Medulla oblongata (tissue), 1 donor: ENCODE data around the gene ACTRT3.

ENCODE experiments used
- DNase-seq: peaks from one replicate; pipeline ENCODE4 v3.0.0-alpha.2; 2015; ENCODE audit errors: extremely low spot score

ACTRT3 gene

DNA sequence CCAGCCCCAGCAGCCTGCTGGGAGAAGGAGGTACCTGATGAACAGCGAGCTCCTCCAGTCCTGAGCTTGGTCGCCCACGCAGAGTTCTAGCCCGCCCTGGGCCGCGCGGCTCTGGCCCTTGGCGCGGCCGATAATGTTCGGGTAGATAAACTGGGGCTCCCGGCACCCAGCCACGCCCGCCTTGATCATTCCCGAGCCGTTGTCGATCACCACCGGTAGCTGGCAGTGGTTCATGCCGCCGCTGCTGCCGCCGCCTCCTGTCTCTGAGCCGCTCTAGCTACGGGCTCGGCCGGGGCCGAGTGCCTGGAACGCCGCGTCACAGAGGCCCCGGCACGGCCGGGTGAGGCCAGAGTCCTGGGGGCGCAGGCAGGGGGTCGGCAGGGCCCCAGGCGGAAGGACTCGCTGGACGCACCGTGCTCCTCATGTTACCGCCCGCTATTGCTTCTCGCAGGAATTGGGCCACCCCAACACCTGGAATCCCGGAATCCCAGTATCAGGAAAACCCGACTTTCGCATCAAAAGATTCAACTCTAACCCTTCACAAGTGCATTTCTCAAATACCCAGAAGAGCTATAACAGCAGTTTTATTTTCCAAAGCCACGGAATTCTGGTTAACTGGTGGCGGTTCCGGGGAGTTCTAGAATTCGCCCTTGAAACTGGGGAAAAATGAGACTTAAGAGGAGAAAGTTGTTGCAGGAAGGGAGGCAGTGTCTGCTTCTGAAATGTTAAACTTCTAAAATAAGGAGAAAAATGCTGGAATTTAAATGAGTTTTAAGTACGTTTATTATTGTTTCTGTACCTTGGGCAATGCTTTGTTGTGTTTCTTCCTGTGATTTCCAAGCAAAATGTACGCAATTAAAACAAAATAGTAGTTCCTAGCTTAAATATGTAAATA, at the start of gene ACTRT3:
Gene ACTRT3 (minus strand): TSS at position 275 of the 895 bp plus-strand sequence. CDS start 41 bp downstream, at position 234.
- DNase-seq: peak; percentile 78

GRCh38 chr3:169818316-169818715, 49.0 kb upstream of the ACTRT3 start:
- DNase-seq: no peak

DNA sequence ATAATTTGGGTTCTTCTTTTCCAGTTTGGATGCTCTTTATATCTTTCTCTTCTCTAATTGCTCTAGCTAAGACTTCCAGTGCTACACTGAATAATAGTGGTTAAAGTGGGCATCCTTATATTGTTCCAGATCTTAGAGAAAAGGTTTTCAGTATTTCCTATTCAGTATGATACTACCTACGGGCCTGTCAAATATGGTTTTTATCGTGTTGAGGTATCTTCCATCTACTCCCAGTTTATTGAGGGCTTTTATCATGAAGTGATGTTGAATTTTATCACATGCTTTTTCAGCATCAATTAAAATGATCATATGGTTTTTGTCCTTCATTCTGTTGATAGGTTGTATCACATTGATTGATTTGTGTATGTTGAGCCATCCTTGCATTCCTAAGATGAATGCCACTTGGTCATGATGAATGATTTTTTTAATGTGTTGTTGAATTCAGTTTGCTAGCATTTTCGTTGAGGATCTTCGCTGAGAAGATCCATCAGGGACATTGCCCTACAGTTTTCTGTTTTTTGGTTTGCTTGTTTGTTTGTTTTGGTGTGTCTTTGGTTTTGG, 46.3 kb upstream of the ACTRT3 start:
- DNase-seq: no peak

DNA sequence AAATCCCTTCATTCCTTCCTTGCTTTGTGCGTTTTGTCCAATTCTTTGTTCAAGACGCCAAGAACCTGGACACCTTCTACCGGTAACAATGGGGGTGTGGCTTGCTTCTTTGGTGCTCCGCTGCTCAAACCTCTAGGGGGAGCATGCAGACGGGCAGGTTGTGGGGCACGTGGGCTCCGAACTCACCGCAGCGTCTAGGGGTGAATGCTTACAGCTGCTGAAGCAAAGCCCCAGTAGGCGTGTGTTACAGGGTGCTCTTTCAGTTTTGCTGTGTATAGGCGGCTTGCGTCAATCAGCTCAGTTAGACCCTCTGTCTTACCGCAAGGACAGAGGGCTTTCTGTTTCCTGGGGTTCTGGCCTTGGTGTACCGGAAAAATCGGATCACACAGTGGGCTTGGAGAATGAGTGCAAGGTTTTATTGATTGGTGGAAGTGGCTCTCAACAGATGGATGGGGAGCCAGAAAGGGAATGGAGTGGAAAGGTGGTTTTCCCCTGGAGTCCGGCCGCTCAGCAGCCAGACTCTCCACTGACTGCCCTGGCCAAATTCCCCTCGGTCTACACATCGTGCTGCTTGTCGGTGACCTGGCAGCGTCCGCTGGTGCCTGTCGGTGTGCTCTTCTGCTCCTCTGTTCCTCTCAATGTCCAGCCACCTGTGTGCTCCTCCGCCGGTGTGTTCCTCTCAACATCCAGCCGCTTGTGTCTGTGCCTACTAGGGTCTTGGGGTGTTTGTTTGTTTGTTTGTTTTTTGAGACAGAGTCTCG, 44.6 kb upstream of the ACTRT3 start:
- peak; percentile 24 for DNase-seq

- DNase-seq: no peak
These were observed 43.9 kb upstream of the ACTRT3 start for GRCh38 chr3:169813278-169813677.

DNA sequence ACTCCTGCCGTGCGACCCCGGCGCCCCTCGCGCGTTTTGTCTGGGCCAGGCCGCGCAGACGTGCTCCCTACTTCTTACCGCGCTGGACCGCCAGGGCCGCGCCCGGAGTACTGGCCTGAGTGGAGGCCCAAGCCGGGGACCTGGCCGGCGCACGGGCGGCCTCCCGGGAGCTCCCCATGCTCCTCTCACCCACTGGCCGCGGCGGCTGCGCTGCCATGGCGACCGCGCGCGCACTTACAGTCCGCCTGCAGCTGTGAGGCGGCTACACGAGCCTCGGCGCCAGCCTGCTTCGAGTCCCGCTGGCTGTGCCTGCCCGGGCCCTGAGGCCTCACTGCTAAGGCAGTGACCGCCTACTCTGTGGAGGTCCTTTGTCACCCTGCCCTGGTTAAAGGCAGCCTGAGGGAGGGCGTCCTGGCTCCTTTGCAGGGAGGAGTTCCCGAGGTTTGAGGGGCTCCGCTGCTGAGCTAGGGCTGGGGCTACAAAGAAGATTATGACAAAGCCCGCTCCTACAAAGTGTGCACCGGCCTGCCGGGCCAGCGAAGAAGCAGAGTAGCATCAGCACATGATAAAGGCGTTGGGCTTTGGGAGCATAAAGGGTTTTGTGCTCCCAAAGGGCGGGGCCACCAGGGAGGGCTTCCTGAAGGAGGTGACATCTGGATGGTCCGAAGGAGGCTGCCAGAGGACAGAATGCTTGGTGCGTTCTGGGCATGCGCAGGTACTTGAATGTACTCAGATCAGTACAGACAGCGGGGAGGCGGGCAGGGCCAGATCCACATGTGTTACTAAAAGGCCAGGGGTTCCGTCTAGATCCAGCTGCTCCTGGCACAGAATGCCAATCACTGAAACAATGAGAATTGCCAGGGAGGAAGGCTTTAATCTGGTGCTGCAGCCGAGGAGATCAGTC, 43.2 kb upstream of the ACTRT3 start, which contains the start of the genes LRRC34 and LRRIQ4:
Gene LRRC34 (minus strand): TSS at position 573 of the 904 bp plus-strand sequence. CDS start 356 bp downstream, at position 217.
Gene LRRIQ4 (plus strand): TSS at position 539 of the 904 bp plus-strand sequence. CDS start 9,052 bp downstream, outside the sequence.
- DNase-seq: peak; percentile 70

DNA sequence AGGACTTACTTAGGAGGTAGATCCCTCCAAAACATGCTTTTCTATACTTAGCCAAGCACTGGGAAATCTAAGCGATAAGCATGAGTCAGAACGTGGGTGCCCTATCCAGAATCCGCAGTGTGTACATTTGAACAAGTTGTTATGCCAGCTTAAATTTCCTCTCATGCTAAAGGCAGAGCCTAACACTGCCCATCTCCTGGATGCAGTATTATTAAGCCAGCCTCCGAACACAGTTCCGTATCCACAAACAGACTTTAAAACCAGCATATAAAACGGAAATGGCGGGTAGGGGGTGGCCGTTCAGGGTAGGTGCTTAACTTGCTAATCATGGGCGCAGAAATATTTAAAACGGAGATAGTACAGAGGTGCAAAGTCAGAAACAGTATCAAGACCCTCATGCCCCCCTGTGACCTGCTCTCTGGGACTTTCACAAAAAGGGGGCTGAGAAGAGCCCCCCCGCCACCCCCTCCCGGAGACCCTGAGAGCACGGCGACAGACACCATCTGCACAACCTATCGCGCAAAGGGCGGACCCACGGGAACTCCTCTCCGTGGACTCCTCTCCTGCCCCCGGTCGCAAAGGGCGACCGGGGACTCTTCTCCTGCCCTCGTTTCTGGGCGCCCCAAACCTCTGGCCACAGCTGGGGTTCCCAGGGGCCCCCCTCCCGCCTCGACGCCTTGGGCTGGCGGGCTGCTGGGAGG, 42.4 kb upstream of the ACTRT3 start:
- DNase-seq: peak; percentile 38

GRCh38 chr3:169809230-169809795, 40.0 kb upstream of the ACTRT3 start:
- DNase-seq: no peak

- DNase-seq: no peak
These were observed 35.3 kb upstream of the ACTRT3 start for GRCh38 chr3:169804681-169805080.

DNA sequence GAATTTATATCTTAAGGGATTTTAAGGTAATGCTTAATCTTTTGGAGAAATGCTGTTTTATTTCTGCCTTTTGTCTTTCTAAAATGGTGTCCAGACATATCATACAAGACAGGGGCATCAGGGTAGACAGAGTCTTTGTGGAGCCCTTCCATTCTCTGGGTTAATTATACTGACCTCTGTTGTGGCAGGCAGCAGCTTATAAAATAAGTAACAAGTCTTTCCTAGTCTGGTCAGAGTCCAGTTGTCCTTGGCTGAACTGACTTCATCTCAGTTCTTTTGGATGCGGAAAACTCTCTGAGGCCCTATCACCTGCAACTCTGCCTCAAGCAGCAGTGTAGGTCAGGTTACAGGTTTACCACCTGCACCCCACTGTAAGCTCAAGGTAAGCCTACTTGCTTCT, 23.0 kb upstream of the ACTRT3 start:
- DNase-seq: no peak

DNA sequence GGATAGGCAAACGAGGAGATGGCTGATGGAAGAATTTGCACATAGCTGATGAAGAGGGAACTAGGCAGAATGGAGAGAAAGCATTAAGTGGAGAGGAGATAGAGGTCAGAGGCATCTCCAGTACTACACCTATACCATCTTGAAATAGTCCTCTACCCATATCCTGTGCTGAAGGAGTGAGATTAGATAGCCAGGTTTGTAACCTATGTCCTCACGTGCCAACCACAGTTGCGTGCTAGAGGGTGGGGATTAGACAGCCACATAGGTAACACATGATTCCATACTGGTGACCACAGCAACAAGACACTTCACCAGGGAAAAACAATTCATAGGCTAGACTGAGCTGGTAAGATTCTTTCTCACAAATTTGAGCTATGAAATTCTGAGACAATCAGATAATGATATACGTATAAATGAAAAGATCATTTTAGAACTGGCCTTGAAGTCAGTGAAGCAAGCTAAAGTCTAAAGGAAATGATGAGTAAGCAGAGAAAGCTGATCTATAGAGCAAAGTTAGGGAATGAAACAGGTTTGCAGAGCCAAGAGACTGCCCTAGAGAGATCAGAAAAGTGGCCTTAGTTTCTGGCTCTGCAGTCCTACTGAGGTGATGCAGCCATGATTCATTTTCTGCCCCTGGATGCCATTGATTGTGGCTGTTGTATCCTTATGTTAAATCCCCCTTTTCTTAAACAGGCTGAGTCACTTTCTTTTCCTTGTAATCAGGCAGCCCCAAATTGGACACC, 21.5 kb upstream of the ACTRT3 start:
- DNase-seq: no peak

DNA sequence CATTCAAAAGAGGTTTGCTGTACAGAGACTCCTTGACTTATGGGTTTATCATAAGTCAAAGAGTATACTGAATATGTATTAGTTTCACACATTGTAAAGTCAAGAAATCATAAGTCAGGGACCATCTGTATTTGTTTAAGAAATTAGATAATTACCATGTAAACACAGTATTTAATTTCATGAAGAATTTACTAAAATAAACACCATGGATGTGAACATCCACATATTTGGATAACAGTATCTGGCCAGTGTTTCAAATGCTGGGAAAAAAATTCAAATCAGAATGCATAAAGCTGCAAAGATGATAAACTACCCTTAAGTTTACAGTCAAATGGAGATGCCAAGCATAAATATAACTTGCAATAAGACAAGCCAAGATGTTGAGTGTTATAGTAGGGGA, 20.9 kb upstream of the ACTRT3 start:
- DNase-seq: no peak

GRCh38 chr3:169787791-169788190, 18.4 kb upstream of the ACTRT3 start:
- no peak for DNase-seq

GRCh38 chr3:169787120-169787519, 17.8 kb upstream of the ACTRT3 start:
- no peak for DNase-seq

DNA sequence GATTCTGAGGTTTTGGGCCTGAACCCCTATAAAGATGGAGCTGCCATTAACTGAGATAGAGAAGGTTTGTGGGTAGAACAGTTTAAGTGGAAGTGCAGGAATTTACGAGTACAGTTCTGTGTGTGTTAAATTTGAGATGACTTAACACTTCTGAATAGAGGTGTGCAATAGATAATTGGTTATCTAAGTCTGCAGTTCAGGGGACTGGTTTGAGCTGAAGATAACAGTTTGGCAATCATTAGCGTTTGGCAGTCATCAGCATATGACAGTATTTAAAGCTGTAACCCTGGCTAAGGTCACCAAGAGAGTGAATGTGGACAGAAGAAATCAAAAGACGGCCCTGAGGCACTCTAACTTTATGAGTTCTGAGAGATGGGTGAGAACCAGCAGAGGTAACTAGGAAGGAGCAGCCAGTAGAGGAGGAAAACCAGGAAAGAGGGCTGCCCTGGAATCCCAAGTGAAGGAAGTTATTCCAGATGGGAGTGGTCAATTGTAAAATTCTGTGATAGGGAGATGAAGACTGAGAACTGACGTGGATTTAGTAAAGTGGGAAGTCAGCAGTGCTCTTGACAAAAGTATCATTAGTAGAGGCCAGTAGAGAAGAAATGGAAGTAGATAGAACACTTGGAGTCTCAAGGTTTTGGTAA, 12.0 kb upstream of the ACTRT3 start:
- DNase-seq: no peak

GRCh38 chr3:169780742-169781141, 11.4 kb upstream of the ACTRT3 start:
- no peak for DNase-seq

DNA sequence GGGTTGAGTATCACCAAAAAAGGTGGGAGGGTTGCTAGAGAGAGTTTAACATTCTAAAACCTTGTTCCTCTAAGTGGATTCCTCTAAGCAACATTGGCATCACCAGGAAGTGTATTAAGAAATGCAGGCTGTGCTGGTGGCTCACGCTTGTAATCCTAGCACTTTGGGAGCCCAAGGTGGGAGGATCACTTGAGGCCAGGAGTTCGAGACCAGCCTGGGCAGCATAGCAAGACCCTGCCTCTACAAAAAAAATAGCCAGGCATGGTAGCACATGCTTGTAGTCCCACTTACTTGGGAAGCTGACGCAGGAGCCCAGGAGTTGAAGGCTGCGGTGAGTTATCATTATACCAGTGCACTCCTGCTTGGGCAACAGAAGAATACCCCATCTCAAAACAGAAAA, 8.5 kb upstream of the ACTRT3 start:
- no peak for DNase-seq

- no peak for DNase-seq
These were observed 4.8 kb upstream of the ACTRT3 start for GRCh38 chr3:169774186-169774585.
